NCI-H1930 (cell line): ENCODE measurements around the gene CHCHD3.

Experiments
- DNase-seq, 2 experiments: peaks; one replicate each; lab custom pipeline; 2025; lab: John Stamatoyannopoulos, UW

The CHCHD3 gene

GRCh38 chr7:132742189-132742612 lies 339.7 kb downstream of the CHCHD3 start:
- DNase-seq: no peak

DNA sequence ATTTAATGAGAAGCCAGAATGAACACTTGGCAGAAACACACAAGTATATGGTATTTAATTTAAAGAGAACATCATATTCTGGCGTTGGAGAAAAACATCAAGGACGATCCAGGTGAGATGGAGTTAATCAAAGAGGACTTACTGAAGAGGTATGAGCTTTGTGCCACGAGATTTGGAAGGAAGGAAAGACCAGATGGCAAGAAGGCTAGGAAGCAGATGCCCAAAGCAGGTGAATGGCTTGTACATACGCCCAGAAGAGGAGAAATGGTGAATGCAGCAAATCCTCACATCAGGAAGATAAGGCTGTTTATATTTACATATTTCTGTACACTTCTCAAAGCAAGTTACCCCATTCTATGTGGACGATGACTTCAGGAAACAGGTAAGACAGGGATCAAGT lies 341.7 kb downstream of the CHCHD3 start:
- no peak for DNase-seq

- DNase-seq: no peak
These were observed 342.5 kb downstream of the CHCHD3 start for GRCh38 chr7:132739271-132739955.

DNA sequence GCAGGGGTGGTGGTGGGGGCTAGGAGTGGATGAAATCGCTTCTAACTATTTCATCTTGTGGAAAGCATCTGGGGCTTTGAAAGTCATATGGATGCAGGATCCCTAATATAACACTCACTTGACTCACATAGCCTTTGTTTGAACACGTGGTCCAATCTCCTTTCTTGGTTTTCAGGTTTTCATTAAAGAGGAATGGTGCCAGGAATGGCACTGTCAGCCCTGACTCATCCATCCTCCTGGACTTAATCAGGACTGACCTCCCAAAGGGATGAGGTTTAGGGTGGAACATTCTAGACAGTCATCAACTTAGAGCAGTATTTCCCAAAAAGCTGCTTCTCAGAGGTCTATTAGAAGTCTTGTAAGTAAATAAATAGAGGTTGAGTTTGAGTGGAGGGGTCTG lies 343.6 kb downstream of the CHCHD3 start:
- no peak for DNase-seq

DNA sequence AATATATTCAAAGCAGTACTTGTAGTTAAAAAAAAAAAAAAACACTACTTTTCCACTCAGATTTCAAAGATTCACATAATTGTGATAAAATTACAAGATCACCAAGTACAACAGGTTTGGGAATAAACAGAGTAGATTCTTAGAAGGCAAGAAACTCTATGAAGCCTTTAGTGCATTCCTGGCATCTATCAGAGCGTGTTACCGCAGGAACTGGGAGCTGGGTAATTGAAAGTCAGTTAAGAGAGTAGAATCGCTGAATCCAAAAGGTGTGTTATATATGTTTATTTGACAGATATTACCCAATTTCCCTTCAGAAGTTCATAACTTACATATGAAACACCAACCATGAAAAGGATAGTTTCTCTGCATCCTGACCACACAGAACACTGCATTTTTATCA lies 346.4 kb downstream of the CHCHD3 start:
- DNase-seq: no peak
